H9 (cell line): Measurements from ENCODE around the gene SCD5. TPM values are rescaled to one million over a fixed set of nuclear protein-coding genes. Genes with fewer than 3 reads are reported as not detected.

ENCODE experiments used
- DNase-seq: peaks from one replicate; pipeline ENCODE4 v3.0.0-alpha.2; 2017
- H2AFZ ChIP-seq: one replicate; pipeline ENCODE4 v1.6.1; 2013; ENCODE audit warnings: mild to moderate bottlenecking, low read length, control low read depth, moderate library complexity
- H2AK5ac ChIP-seq: 2 replicates; pipeline ENCODE4 v1.6.1; 2013; ENCODE audit warnings: low read length, control low read depth, mixed read lengths; ENCODE audit not compliant: insufficient read length
- H2BK120ac ChIP-seq: one replicate; pipeline ENCODE4 v1.6.1; 2013; ENCODE audit warnings: low read depth, mild to moderate bottlenecking, low read length, control low read depth, inconsistent platforms; ENCODE audit not compliant: poor library complexity, severe bottlenecking
- H2BK12ac ChIP-seq: 2 replicates; pipeline ENCODE4 v1.6.1; 2013; ENCODE audit warnings: low read length, control low read depth, mixed read lengths, low read depth; ENCODE audit not compliant: insufficient read length
- H2BK15ac ChIP-seq: 2 replicates; pipeline ENCODE4 v1.6.1; 2013; ENCODE audit warnings: low read depth, low read length, control low read depth
- H2BK20ac ChIP-seq: one replicate; pipeline ENCODE4 v1.6.1; 2013; ENCODE audit warnings: low read depth, mild to moderate bottlenecking, low read length, control low read depth, inconsistent platforms; ENCODE audit not compliant: poor library complexity, severe bottlenecking
- H2BK5ac ChIP-seq: 2 replicates; pipeline ENCODE4 v1.6.1; 2013; ENCODE audit warnings: low read length, control low read depth, mixed read lengths; ENCODE audit not compliant: insufficient read length
- H3K14ac ChIP-seq: 2 replicates; pipeline ENCODE4 v1.6.1; 2013; ENCODE audit warnings: low read length, control low read depth; ENCODE audit not compliant: insufficient read depth
- H3K18ac ChIP-seq: 2 replicates; pipeline ENCODE4 v1.6.1; 2013; ENCODE audit warnings: low read depth, mild to moderate bottlenecking, mixed read lengths, low read length, control low read depth; ENCODE audit not compliant: insufficient read length
- H3K23ac ChIP-seq: 2 replicates; pipeline ENCODE4 v1.6.1; 2013; ENCODE audit warnings: low read length, control low read depth, mixed read lengths, low read depth; ENCODE audit not compliant: insufficient read length
- H3K23me2 ChIP-seq: 2 replicates; pipeline ENCODE4 v1.6.1; 2013; ENCODE audit warnings: low read depth, mild to moderate bottlenecking, mixed read lengths, low read length, control low read depth; ENCODE audit not compliant: insufficient read length, poor library complexity, severe bottlenecking
- H3K27ac ChIP-seq: 2 replicates; pipeline ENCODE4 v1.5.1; 2013; ENCODE audit warnings: low read length, control low read depth, mixed read lengths, low read depth; ENCODE audit not compliant: insufficient read length
- H3K27me3 ChIP-seq: 2 replicates; pipeline ENCODE4 v1.6.1; 2013; ENCODE audit warnings: low read length, control low read depth, inconsistent platforms; ENCODE audit not compliant: insufficient read depth
- H3K4ac ChIP-seq: 2 replicates; pipeline ENCODE4 v1.6.1; 2013; ENCODE audit warnings: low read depth, mild to moderate bottlenecking, control low read depth, inconsistent platforms, low read length, moderate library complexity
- H3K4me1 ChIP-seq: 2 replicates; pipeline ENCODE4 v1.6.1; 2013; ENCODE audit warnings: low read length, control low read depth, inconsistent platforms; ENCODE audit not compliant: insufficient read depth
- H3K4me2 ChIP-seq: 2 replicates; pipeline ENCODE4 v1.6.1; 2013; ENCODE audit warnings: low read length, control low read depth, mixed read lengths; ENCODE audit not compliant: insufficient read length, insufficient read depth
- H3K56ac ChIP-seq: 2 replicates; pipeline ENCODE4 v1.6.1; 2013; ENCODE audit warnings: low read depth, mild to moderate bottlenecking, mixed read lengths, low read length, control low read depth; ENCODE audit not compliant: insufficient read length
- H3K79me1 ChIP-seq: 2 replicates; pipeline ENCODE4 v1.6.1; 2013; ENCODE audit warnings: low read depth, mild to moderate bottlenecking, moderate library complexity, low read length, control low read depth, inconsistent platforms; ENCODE audit not compliant: insufficient read depth, poor library complexity, severe bottlenecking
- H3K79me2 ChIP-seq: 2 replicates; pipeline ENCODE4 v1.6.1; 2013; ENCODE audit warnings: low read length, control low read depth, inconsistent platforms; ENCODE audit not compliant: insufficient read depth
- H3K9ac ChIP-seq: 2 replicates; pipeline ENCODE4 v1.6.1; 2013; ENCODE audit warnings: low read length, control low read depth, mixed read lengths; ENCODE audit not compliant: insufficient read length; ENCODE audit errors: extremely low read depth
- H3K9me3 ChIP-seq: one replicate; pipeline ENCODE4 v1.6.1; 2013; ENCODE audit warnings: low read depth, low read length, inconsistent platforms; ENCODE audit not compliant: control insufficient read depth
- H3T11ph ChIP-seq: one replicate; pipeline ENCODE4 v1.6.1; 2013; ENCODE audit warnings: mild to moderate bottlenecking, low read length, control low read depth, inconsistent platforms
- H4K20me1 ChIP-seq: one replicate; pipeline ENCODE4 v1.6.1; 2013; ENCODE audit not compliant: control insufficient read depth, insufficient read length, insufficient read depth
- H4K5ac ChIP-seq: 2 replicates; pipeline ENCODE4 v1.6.1; 2013; ENCODE audit warnings: low read depth, mild to moderate bottlenecking, mixed read lengths, low read length, control low read depth; ENCODE audit not compliant: insufficient read length
- H4K8ac ChIP-seq: replicated peaks from 2 replicates; pipeline ENCODE4 v1.6.1; 2013; ENCODE audit warnings: low read length, control low read depth, mixed read lengths, low read depth; ENCODE audit not compliant: insufficient read length
- H4K91ac ChIP-seq: 2 replicates; pipeline ENCODE4 v1.6.1; 2013; ENCODE audit warnings: low read depth, mild to moderate bottlenecking, moderate library complexity, mixed read lengths, low read length, control low read depth; ENCODE audit not compliant: insufficient read length
- H3K27ac Mint-ChIP-seq, 3 experiments: 2 replicates in 2 of 3; 3 replicates in 1 of 3; pipeline ENCODE4 v1.8.0; 2020 to 2021; ENCODE audit warnings: mixed read lengths in 3 of 3, mild to moderate bottlenecking in 1 of 3, moderate library complexity in 1 of 3
- H3K27me3 Mint-ChIP-seq: 2 replicates; pipeline ENCODE4 v1.8.0; 2021; ENCODE audit warnings: low read depth, mild to moderate bottlenecking, moderate library complexity, mixed read lengths
- H3K36me3 Mint-ChIP-seq, 3 experiments: 2 replicates in 2 of 3; 3 replicates in 1 of 3; pipeline ENCODE4 v1.8.0; 2020 to 2021; ENCODE audit warnings: low read depth in 3 of 3, mixed read lengths in 3 of 3; ENCODE audit not compliant: insufficient read depth in 1 of 3
- H3K4me1 Mint-ChIP-seq, 2 experiments: 2 replicates each; pipeline ENCODE4 v1.8.0; 2020; ENCODE audit warnings: mixed read lengths in 2 of 2
- H3K4me3 Mint-ChIP-seq, 2 experiments: 2 replicates in 1 of 2; 3 replicates in 1 of 2; pipeline ENCODE4 v1.8.0; 2020 to 2021; ENCODE audit warnings: mild to moderate bottlenecking in 2 of 2, mixed read lengths in 2 of 2, moderate library complexity in 1 of 2
- H3K9me3 Mint-ChIP-seq, 2 experiments: 2 replicates in 1 of 2; 3 replicates in 1 of 2; pipeline ENCODE4 v1.8.0; 2020; ENCODE audit warnings: mild to moderate bottlenecking in 2 of 2, mixed read lengths in 2 of 2, moderate library complexity in 1 of 2
- CTCF ChIP-seq: fragments of 200-600 bp; sonication (generic); conservative IDR thresholded peaks from 3 replicates; pipeline ENCODE4 v1.8.0; 2021; ENCODE audit warnings: antibody characterized with exemption, mild to moderate bottlenecking
- WGBS: extraction: QIAGEN DNeasy Blood & Tissue Kit; methylation state at CpG from one replicate; pipeline ENCODE4 v1.1.7; 2013; ENCODE audit warnings: missing lambda C conversion rate, low lambda C conversion rate, mixed read lengths; ENCODE audit not compliant: insufficient read length; ENCODE audit errors: extremely low coverage; 5-methylcytosine and 5-hydroxymethylcytosine counted together
- total RNA-seq: library from RNA; stranded (reverse); gene quantifications from 2 replicates; pipeline ENCODE4 v1.2.1, GENCODE V29; 2021

SCD5 gene
- total RNA-seq, 1 experiment from 2014 or later: 0.68 TPM

DNA sequence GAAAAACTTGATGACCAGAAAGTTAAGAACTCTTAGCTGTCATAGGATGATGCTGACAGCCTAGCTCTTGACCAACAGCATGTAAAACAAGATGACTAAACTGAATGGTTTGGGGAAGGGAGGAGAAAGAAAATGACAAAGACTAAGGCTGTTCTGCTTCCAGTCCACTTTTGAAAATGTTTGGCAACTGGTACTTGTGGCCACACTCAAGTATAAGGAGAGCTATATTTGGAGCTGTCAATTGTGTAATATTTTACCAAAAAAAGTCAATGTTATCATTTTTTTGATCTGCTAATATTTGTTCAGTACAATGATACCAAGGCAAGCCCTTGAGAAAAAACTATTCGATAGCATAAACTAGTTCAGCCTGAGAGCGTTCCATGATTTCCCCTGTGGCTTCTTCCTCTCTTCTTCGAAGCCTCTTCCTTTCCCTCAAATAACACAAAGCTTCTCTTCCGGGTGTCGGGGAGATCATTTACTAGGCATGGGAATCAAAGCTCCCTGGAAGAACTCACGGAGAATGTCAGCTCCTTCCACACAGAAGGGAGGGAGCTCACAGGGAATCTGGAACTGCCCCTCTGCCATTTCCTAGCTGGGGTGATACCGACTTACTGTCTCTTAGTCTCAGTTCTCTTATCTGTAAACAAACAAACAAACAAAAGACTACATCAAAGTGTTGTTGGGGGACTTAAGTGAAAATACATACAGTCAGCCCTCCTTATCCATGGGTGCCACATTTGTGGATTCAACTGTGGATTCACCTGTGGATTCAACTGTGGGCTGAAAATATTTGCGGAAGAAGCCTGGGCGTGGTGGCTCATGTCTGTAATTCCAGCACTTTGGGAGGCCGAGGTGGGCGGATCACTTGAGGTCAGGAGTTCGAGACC, 82.6 kb downstream of the SCD5 start:
- Histone ChIP-seq H3K4ac (no peak overlapping the region), H3K56ac (no peak overlapping the region), H3K14ac (no peak overlapping the region), H3K79me1 (no peaks in the 10 kb centered on the region), H4K20me1 (no peaks in the 10 kb centered on the region), H2BK12ac (no peak overlapping the region), H3K23me2 (no peaks in the 10 kb centered on the region), H2BK5ac (no peak overlapping the region), H2BK120ac (no peak overlapping the region), H3K9ac (no peak overlapping the region), H2AK5ac (no peak overlapping the region), H4K5ac (no peak overlapping the region), H3K4me2 (no peak overlapping the region), H3K18ac (no peak overlapping the region), H2AFZ (no peak overlapping the region), H4K91ac (no peak overlapping the region), H3K23ac (no peak overlapping the region), H3K9me3 (no peaks in the 10 kb centered on the region), H2BK20ac (no peak overlapping the region), H3K79me2 (no peaks in the 10 kb centered on the region), H3K27me3 (no peaks in the 10 kb centered on the region), H3K27ac (no peak overlapping the region), H2BK15ac (no peak overlapping the region), H3T11ph (no peak overlapping the region), H4K8ac (no peak overlapping the region), H3K4me1 (no peaks in the 10 kb centered on the region)
- Mint-ChIP-seq H3K4me1 (0 out of 4 replicates have a peak, but pooled peaks cover 0 to 2% of the 10 kb centered on the region in 2 experiments), H3K27ac (no peak overlapping the region), H3K27me3 (peaks cover 9% of the 10 kb centered on the region), H3K4me3 (no peak overlapping the region), H3K9me3 (no peaks in the 10 kb centered on the region), H3K36me3 (no peaks in the 10 kb centered on the region; a peak in 1 of 7 replicates)
- DNase-seq: no peak
- no peak for TF ChIP-seq CTCF
- no CpG with 5 or more reads among the region's 12 CpGs for WGBS
